ENCODE measurements around the gene DDX54.
A peak's percentile ranks its signal among the peaks of the same experiment; 100 is the strongest.

The DDX54 gene

GRCh38 chr12:113185180-113186032 is at the start of gene DDX54, which contains the start of gene RITA1:
Gene DDX54 (minus strand): TSS chr12:113185478. CDS start chr12:113185451, 27 bp downstream.
Gene RITA1 (plus strand): TSS chr12:113185721. CDS start chr12:113186747, 1,026 bp downstream.
- DNase-seq: peak; percentile 95

- DNase-seq: no peak
These were observed 49.2 kb upstream of the DDX54 start for GRCh38 chr12:113234483-113234882.

GRCh38 chr12:113233967-113234366 is 48.7 kb upstream of the DDX54 start:
- DNase-seq: no peak

- DNase-seq: no peak
These were observed 47.7 kb upstream of the DDX54 start for GRCh38 chr12:113232840-113233585.

GRCh38 chr12:113232089-113232839 is 47.0 kb upstream of the DDX54 start:
- DNase-seq: no peak

GRCh38 chr12:113231235-113232088 is 46.2 kb upstream of the DDX54 start:
- no peak for DNase-seq

GRCh38 chr12:113230315-113231234 is 45.3 kb upstream of the DDX54 start:
- no peak for DNase-seq

GRCh38 chr12:113228394-113229028 is 43.2 kb upstream of the DDX54 start:
- DNase-seq: no peak

- no peak for DNase-seq
These were observed 42.6 kb upstream of the DDX54 start for GRCh38 chr12:113227686-113228391.

- DNase-seq: no peak
These were observed 41.7 kb upstream of the DDX54 start for GRCh38 chr12:113226696-113227568.

GRCh38 chr12:113224955-113225354 is 39.7 kb upstream of the DDX54 start:
- DNase-seq: no peak

GRCh38 chr12:113222730-113223531 is 37.7 kb upstream of the DDX54 start:
- peak; percentile 23 for DNase-seq

- no peak for DNase-seq
These were observed 36.9 kb upstream of the DDX54 start for GRCh38 chr12:113221997-113222729.

GRCh38 chr12:113221181-113221996 is 36.1 kb upstream of the DDX54 start, which contains the start of gene TPCN1:
Gene TPCN1 (plus strand): TSS chr12:113221464. CDS start chr12:113226853, 5,389 bp downstream.
- DNase-seq: peak; percentile 100

GRCh38 chr12:113220593-113221180 is 35.4 kb upstream of the DDX54 start:
- peak; percentile 58 for DNase-seq

GRCh38 chr12:113216027-113216426 is 30.7 kb upstream of the DDX54 start:
- no peak for DNase-seq

Data from NCI-H82 (cell line).